Activated T-cell treated with anti-CD3 and anti-CD28 coated beads, Interleukin-2, amount 50 U/mL, for 72 hours (primary cell): ENCODE measurements around the gene ETS1. TPM values are rescaled to one million over a fixed set of nuclear protein-coding genes. Genes with fewer than 3 reads are reported as not detected.

Source experiments
- ATAC-seq, 2 donors: fragments of 150-1000 bp; cut with Tn5 transposase; replicated peaks in 1 of 2; 2 replicates each; pipeline ENCODE4 v1.10.0; 2021; ENCODE audit warnings: moderate library complexity in 2 of 2, mild to moderate bottlenecking in 1 of 2
- DNase-seq, 2 donors: peaks; one replicate each; pipeline ENCODE4 v3.0.0; 2021 to 2022; ENCODE audit warnings: mixed read lengths in 1 of 2
- H3K27ac Mint-ChIP-seq: one replicate; pipeline ENCODE4 v1.8.0; 2022; ENCODE audit warnings: mild to moderate bottlenecking, moderate library complexity, mixed read lengths
- H3K27me3 Mint-ChIP-seq: one replicate; pipeline ENCODE4 v1.8.0; 2022; ENCODE audit warnings: low read depth, mixed read lengths
- H3K36me3 Mint-ChIP-seq, 2 donors: one replicate each; pipeline ENCODE4 v1.8.0; 2022; ENCODE audit warnings: mixed read lengths in 2 of 2, mild to moderate bottlenecking in 1 of 2; ENCODE audit not compliant: insufficient read depth in 2 of 2
- H3K4me1 Mint-ChIP-seq: one replicate; pipeline ENCODE4 v1.8.0; 2022; ENCODE audit warnings: low read depth, mixed read lengths
- H3K4me3 Mint-ChIP-seq, 2 donors: one replicate each; pipeline ENCODE4 v1.8.0; 2022; ENCODE audit warnings: mild to moderate bottlenecking in 2 of 2, mixed read lengths in 2 of 2, moderate library complexity in 2 of 2
- H3K9me3 Mint-ChIP-seq, 2 donors: one replicate each; pipeline ENCODE4 v1.8.0; 2022; ENCODE audit warnings: mixed read lengths in 2 of 2
- total RNA-seq, 2 donors: library from RNA; stranded (reverse); gene quantifications; one replicate each; pipeline ENCODE4 v1.2.3, GENCODE V29; 2022

The ETS1 gene
- total RNA-seq, 2 donors from 2014 or later, result 713 to 736 TPM

DNA sequence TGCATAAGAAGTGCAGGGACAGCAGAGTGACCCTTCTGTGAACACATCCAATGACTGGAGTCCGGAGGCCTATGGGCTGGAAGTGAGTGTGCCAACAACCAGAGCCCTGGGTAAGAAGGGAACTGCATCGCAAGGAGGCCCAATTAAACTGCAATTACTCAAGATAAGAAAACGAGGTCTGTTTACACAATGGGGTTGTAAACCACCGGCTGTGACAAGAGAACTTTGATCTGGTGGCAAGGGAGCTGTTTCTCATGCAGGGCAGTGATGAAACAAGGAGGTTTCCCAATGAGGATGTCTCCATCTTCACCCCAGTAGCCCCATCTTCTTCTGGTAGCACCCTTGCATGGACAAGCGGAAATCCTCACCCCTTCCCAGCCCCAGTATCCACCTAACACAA is 21.5 kb downstream of the ETS1 start:
- no peak overlapping the region for H3K4me3 Mint-ChIP-seq
- ATAC-seq, result no peak
- H3K36me3 Mint-ChIP-seq, result no peaks in the 10 kb centered on the region
- peaks cover 0 to 3% of the 10 kb centered on the region in 2 donors for H3K9me3 Mint-ChIP-seq
- peaks cover 25% of the 10 kb centered on the region for H3K4me1 Mint-ChIP-seq
- no peak for DNase-seq
- no peak overlapping the region for H3K27ac Mint-ChIP-seq
- H3K27me3 Mint-ChIP-seq, result no peaks in the 10 kb centered on the region

DNA sequence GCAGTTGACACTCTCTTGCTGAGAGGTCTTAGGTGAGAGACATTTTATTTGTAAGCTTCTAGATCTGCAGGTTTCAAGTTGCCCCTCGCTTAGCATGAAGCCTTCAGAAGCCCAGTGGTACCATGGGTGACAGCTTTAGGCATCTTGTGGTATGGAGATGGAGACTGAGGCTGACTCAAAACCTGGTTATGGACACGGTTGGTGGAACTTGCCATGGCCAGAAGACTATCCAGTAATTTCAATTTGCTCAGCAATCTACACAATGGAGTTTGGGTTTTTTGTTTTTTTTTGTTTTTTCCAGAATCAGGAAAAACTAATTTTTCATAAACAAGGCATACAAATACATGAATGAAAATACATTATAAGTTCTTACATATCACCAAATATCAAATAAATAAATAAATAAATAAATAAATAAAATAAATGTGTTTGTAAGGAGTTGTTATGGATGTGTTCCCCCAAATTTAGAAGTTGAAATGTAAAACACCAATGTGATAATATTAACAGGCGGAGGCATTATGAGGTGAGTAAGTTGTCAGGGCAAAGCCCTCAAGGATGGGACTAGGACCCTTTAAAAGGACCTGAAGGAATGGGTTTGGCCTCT is 22.6 kb downstream of the ETS1 start:
- Mint-ChIP-seq H3K9me3 (peaks cover 0 to 3% of the 10 kb centered on the region in 2 donors), H3K27me3 (no peaks in the 10 kb centered on the region), H3K27ac (no peak overlapping the region), H3K36me3 (no peaks in the 10 kb centered on the region), H3K4me1 (peaks cover 34% of the 10 kb centered on the region), H3K4me3 (no peak overlapping the region)
- DNase-seq, result no peak
- no peak for ATAC-seq

DNA sequence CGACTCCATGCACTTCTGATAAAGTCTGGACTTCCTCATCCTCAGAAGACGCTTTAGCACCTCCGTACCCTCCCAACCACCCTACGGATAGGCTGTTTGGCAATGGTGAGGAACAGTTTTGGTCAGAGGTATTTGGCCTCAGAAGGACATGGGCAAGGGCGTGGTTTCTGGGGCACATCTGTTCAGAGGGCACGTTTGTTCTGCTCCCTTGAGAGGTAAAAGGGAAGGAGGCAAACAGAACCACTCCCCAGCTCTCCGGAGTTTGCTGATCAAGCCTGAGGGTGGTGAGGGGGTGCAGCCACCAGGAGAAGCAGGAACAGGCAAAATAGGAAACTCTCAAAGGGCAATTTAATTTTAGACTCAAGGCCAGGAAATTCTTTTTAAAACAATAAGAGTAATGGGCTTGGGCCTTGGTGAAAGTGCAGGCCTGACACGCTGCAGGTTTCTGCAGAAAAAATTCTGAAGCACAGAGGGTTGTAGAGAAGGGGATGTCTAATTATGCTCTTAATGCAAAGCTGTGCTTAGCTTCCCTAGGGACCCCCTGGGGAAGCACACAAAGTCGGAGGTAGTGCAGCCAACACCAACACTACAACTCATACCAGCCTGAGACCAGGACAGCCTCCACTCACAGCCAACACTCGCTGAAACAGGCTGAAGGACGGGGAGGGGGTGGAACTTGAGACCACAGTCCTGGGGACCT is 23.3 kb downstream of the ETS1 start:
- Mint-ChIP-seq H3K27me3 (no peaks in the 10 kb centered on the region), H3K36me3 (no peaks in the 10 kb centered on the region), H3K4me1 (peaks cover 34% of the 10 kb centered on the region), H3K4me3 (no peak overlapping the region), H3K9me3 (peaks cover under 1 to 3% of the 10 kb centered on the region in 2 donors), H3K27ac (no peak overlapping the region)
- DNase-seq (no peak), ATAC-seq (no peak)

DNA sequence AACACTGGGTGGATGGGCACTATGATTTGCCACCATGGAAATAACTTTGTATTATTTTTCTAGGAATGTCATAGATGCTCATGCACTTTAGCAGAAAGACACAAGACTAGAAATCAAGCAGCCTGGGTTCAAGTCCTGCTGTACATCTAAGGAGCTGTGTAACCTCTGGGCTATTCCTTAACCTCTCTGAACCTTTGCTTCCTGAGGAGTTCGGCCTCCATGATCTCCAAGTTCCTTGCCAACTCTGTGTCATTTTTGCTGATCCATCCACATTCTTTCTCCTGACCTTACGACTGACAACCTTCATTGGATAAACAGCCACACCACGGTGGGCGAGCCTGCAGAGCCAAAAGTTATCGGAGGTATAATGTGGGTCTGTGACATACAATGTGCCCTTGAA is 24.1 kb downstream of the ETS1 start:
- H3K9me3 Mint-ChIP-seq, result peaks cover 2 to 3% of the 10 kb centered on the region in 2 donors

DNA sequence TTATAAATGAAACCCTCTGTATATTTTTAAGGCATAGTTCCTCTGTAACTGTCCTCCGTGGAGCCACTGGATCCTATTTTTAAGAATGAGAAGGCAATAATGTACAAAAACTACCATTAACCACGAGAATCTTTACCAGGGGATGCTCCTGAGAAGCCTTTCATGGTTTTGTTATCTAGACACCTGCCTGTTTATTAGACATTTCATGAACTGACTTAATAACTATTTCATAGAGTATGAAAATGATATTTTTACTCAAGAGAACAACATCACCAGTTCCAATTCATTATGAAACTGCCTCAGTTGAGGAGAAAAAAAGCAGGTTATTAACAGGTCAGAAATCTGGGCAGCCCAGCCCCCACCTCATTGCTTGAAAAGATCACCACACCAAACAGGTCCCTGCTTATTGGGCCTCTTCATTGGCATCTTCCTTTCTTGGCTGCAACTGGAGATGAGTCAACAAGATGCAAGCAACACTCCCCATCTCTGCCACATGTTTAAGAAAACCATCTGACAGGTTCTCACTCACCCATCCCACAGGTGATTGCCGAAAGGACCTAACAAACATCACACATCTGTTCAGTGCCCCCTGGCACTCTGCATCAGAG is 27.8 kb downstream of the ETS1 start:
- H3K36me3 Mint-ChIP-seq, result no peaks in the 10 kb centered on the region

More for the DNA sequence above, 24.1 kb downstream of the ETS1 start:
- Mint-ChIP-seq H3K4me1 (peaks cover 32% of the 10 kb centered on the region), H3K27me3 (no peaks in the 10 kb centered on the region), H3K27ac (no peak overlapping the region), H3K4me3 (no peak overlapping the region), H3K36me3 (no peaks in the 10 kb centered on the region)
- no peak for DNase-seq
- ATAC-seq, result no peak

DNA sequence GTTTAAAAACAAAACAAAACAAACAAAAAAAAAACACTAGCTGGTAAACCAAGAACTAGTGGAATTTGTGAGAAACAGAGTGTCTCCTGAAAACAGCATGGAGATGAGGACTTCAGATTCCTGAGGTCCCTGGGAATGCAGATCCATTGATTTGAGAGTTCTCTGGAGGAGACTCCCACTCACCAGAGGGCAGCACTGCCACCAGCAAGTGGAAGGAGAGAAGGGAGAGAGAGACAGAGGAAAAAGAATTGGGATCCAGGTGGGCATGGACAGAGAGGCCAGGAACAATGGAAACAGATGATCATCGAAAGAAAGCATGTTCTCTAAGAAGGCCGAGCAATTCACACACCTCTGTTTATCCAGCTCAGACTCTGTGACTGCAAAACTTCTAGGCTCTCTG is 31.8 kb downstream of the ETS1 start:
- Mint-ChIP-seq H3K27ac (no peak overlapping the region), H3K27me3 (no peaks in the 10 kb centered on the region), H3K4me1 (peaks cover 59% of the 10 kb centered on the region), H3K36me3 (no peaks in the 10 kb centered on the region), H3K9me3 (peaks cover 0 to 2% of the 10 kb centered on the region in 2 donors), H3K4me3 (no peak overlapping the region)
- DNase-seq (no peak), ATAC-seq (no peak)

More for the DNA sequence above, 27.8 kb downstream of the ETS1 start:
- ATAC-seq (peak; percentile 80 to 88), DNase-seq (peak; percentile 29 to 39)
- Mint-ChIP-seq H3K4me3 (peak overlapping the region in 1 of 2 donors; percentile 13), H3K4me1 (peaks cover 24% of the 10 kb centered on the region), H3K27ac (no peak overlapping the region), H3K9me3 (peaks cover 2 to 3% of the 10 kb centered on the region in 2 donors), H3K27me3 (no peaks in the 10 kb centered on the region)

DNA sequence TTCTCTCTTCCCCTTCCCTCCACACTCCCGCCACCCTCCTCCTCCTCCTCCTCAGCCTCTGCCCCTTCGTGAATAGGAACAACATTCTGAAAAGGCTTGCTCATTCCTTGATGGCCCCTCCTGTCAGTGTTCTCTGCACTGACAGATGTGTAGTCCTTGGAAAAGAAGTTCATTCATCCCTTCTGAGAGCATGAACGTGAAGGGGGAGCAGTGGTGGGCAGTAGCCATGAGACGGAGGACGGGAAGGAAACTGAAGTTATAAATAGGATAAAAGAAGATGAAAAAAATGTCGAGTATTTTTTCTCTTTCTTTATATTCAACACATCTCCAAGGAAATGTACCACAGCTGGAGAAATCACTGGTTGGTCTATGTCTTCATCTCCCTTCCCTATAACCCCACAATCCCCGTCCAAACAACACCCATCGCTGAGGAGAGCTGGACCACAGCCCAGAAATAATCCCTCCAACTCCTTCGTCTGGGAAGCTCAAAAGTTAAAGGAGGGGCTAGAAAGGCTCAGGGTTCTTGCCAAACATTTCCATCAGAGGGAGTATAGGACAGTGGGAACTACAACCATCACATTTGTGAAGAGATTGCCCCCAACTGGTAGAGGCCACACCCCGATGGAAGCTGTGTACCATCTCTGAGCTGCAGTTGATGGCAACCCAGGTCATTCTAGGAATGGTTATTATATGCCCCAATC is 33.5 kb downstream of the ETS1 start:
- Mint-ChIP-seq H3K27me3 (no peaks in the 10 kb centered on the region), H3K4me1 (peaks cover 57% of the 10 kb centered on the region), H3K9me3 (no peaks in the 10 kb centered on the region), H3K36me3 (no peaks in the 10 kb centered on the region), H3K4me3 (peak overlapping the region; percentile 82 to 91), H3K27ac (peak overlapping the region; percentile 94)
- ATAC-seq (no peak), DNase-seq (no peak)

DNA sequence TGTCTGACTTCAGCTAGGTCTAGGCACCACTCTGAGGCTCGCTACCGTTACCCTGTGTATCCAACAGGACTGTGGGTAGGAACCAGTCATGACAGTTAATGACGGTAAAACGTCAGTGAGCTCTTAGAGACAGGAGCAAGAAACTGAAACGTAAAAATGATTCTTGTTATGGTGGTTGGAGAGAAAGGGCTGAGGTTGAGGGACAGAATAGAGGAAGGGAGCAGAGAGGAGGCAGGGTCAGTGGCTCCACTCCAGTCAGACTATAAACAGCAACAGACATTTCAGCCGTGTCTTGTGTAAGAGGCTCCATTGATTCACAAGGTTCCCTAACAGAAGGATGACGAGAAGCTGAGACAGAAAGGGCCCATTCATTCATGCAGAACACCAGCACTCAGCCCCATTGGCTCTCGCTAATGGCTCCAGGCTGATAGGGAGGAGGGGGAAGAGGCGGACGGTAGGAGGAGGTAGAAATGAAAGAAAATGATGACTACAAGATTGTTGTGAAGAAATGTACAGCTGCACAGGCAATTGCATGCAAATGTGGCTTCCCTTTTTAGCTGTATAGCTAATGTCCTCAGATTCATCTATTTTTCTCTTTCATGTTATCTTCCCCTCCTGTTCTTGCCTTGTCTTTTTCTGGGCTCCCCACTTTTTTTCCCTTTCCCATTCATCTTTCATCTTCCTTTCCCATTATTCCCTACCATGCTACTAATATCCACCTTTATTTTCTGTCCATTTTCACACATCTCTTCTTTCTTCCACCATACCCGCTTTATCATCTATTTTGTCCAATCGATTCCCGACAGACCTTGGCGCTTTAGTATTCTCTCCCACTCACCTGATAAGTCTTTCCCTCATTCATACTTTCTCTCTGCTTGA is 34.3 kb downstream of the ETS1 start:
- peaks cover 62% of the 10 kb centered on the region for H3K4me1 Mint-ChIP-seq
- H3K27me3 Mint-ChIP-seq, result no peaks in the 10 kb centered on the region
- H3K4me3 Mint-ChIP-seq, result peak overlapping the region; percentile 82 to 91
- ATAC-seq, result peak; percentile 33 to 50
- DNase-seq, result peak; percentile 51 to 57
- peak overlapping the region; percentile 94 for H3K27ac Mint-ChIP-seq
- no peaks in the 10 kb centered on the region for H3K9me3 Mint-ChIP-seq
- H3K36me3 Mint-ChIP-seq, result no peaks in the 10 kb centered on the region

DNA sequence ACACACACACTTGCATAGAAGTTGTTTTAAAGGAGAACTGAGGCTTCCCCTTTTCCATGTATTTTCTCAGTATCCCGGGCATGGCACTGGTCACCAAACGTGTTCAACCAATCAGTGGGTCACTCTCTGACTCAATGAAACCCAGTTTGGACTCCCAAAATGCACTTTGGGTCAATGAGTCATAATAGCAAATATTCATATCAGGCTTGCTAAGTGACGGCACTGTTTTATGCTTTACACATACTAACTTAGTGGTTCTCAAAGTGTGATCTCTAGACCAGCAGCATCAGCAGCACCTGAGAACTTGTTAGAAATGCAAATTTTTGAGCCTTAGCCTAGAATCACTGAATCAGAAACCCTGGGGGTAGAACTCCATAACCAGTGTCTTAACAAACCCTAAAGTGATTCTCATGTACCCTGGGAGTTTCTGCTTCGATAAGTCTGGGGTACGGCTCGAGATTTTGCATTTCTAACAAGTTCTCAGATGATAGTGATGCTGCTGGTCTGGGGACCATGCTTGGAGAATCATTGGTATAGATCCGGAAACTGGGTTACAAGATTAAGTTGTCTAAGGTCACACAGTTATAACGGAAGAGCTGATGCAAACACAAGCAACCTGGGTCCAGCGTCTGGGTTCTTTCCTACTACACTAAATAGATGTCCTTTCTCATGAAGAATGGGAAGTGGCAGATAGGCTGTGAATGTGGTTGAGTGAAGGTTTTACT is 35.6 kb downstream of the ETS1 start:
- H3K4me1 Mint-ChIP-seq, result peaks cover 75% of the 10 kb centered on the region
- H3K27me3 Mint-ChIP-seq, result no peaks in the 10 kb centered on the region
- peak overlapping the region; percentile 94 for H3K27ac Mint-ChIP-seq
- H3K4me3 Mint-ChIP-seq, result peak overlapping the region; percentile 82 to 91
- DNase-seq, result peak; percentile 57 to 61
- no peaks in the 10 kb centered on the region for H3K36me3 Mint-ChIP-seq
- ATAC-seq, result peak; percentile 82 to 87
- H3K9me3 Mint-ChIP-seq, result no peaks in the 10 kb centered on the region

DNA sequence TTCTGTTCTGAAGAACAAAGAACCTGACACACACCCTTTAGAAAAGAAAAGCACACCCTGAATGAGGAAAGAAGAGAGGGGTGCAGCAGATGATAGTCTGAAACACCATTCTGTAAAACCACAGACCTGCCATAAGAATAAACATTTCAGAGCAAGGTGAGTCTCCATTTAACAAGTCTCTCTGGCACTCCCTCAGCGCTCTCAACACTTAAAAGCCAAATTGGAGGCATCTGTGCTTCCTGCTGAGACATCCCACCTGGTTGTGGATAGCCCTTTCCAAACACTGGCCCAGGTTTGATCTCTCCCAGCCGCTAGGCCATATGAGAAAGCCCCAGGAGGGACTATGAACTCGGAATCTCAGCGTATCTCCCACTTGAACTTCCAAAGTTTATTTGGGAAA is 36.3 kb downstream of the ETS1 start:
- ATAC-seq (peak; percentile 1 to 36), DNase-seq (peak in 1 of 2 donors; percentile 22)
- peak overlapping the region; percentile 82 to 91 for H3K4me3 Mint-ChIP-seq
- peak overlapping the region; percentile 94 for H3K27ac Mint-ChIP-seq
- H3K36me3 Mint-ChIP-seq, result no peaks in the 10 kb centered on the region
- no peaks in the 10 kb centered on the region for H3K27me3 Mint-ChIP-seq
- no peaks in the 10 kb centered on the region for H3K9me3 Mint-ChIP-seq
- H3K4me1 Mint-ChIP-seq, result peaks cover 82% of the 10 kb centered on the region

DNA sequence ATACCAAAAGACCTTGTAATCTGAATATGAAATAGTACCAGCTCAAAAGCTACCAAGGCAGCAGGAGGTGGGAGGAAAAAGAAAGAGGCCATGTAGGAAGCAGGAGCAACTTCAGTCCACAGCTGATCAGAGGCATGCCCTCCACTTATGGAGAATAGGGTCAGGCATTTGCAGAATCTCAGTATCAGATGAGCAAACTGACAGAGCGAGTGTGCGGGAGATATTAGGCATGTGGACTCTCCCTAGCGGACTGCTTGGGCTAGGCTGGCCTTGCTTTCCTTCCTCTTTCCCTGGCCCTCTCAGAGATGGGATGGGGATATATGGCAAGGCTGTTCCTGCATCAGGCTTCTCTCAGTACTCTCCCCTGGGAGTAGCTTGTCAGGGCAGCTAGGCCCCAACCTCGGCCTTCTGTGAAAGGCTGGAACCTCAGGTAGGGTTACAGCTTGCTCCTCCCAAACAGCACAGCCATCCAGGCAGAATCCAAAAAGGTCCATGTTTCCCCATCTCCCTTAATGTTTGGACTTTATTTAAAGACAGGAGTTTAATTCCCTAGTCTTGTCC is 37.0 kb downstream of the ETS1 start:
- H3K9me3 Mint-ChIP-seq, result no peaks in the 10 kb centered on the region

More for the DNA sequence above, 37.0 kb downstream of the ETS1 start:
- Mint-ChIP-seq H3K4me1 (peaks cover 89% of the 10 kb centered on the region), H3K27ac (peak overlapping the region; percentile 94), H3K36me3 (no peaks in the 10 kb centered on the region), H3K27me3 (no peaks in the 10 kb centered on the region), H3K4me3 (peak overlapping the region; percentile 82 to 91)
- DNase-seq (no peak), ATAC-seq (no peak)
